GM20431 (cell line): Measurements from ENCODE around the gene MAFB.

ENCODE experiments used
- in situ Hi-C: fragments of 300-500 bp; cut with MseI, MboI; formaldehyde crosslinking; loops from one replicate; pipeline ENCODE4 v1.15.0; 2020; ENCODE audit warnings: low sequenced_read_pairs; ENCODE audit not compliant: unreplicated experiment

Gene MAFB

GRCh38 chr20:40683894-40684268 is 5.2 kb downstream of the MAFB start:
- in situ Hi-C loops, result loop anchor here (25.0 kb wide), 1 partner anchor 522 kb away; no protein-coding TSS in a partner anchor

GRCh38 chr20:40683221-40683893 is 5.7 kb downstream of the MAFB start:
- in situ Hi-C loops, result loop anchor here (25.0 kb wide), 1 partner anchor 521 kb away; no protein-coding TSS in a partner anchor

- in situ Hi-C loops, result loop anchor here (25.0 kb wide), 1 partner anchor 520 kb away; no protein-coding TSS in a partner anchor
Observed at GRCh38 chr20:40682104-40682981, 6.7 kb downstream of the MAFB start.

- in situ Hi-C loops, result loop anchor here (25.0 kb wide), 1 partner anchor 519 kb away; no protein-coding TSS in a partner anchor
Observed at GRCh38 chr20:40681684-40682083, 7.4 kb downstream of the MAFB start.

- in situ Hi-C loops, result loop anchor here (25.0 kb wide), 1 partner anchor 519 kb away; no protein-coding TSS in a partner anchor
Observed at GRCh38 chr20:40681165-40681564, 7.9 kb downstream of the MAFB start.

- in situ Hi-C loops, result loop anchor here (25.0 kb wide), 1 partner anchor 518 kb away; no protein-coding TSS in a partner anchor
Observed at GRCh38 chr20:40680161-40680959, 8.7 kb downstream of the MAFB start.

GRCh38 chr20:40679184-40679583 is 9.9 kb downstream of the MAFB start:
- in situ Hi-C loops, result loop anchor here (25.0 kb wide), 1 partner anchor 517 kb away; no protein-coding TSS in a partner anchor

- in situ Hi-C loops, result loop anchor here (25.0 kb wide), 1 partner anchor 516 kb away; no protein-coding TSS in a partner anchor
Observed at GRCh38 chr20:40678286-40678875, 10.7 kb downstream of the MAFB start.

GRCh38 chr20:40677343-40677924 is 11.6 kb downstream of the MAFB start:
- in situ Hi-C loops, result loop anchor here (25.0 kb wide), 1 partner anchor 515 kb away; no protein-coding TSS in a partner anchor

GRCh38 chr20:40676491-40677269 is 12.4 kb downstream of the MAFB start:
- in situ Hi-C loops, result loop anchor here (25.0 kb wide), 1 partner anchor 514 kb away; no protein-coding TSS in a partner anchor

- in situ Hi-C loops, result loop anchor here (25.0 kb wide), 1 partner anchor 513 kb away; no protein-coding TSS in a partner anchor
Observed at GRCh38 chr20:40675599-40676221, 13.3 kb downstream of the MAFB start.

GRCh38 chr20:40673442-40673841 is 15.6 kb downstream of the MAFB start:
- in situ Hi-C loops, result no loop called here

- in situ Hi-C loops, result no loop called here
Observed at GRCh38 chr20:40672095-40672494, 16.9 kb downstream of the MAFB start.

- in situ Hi-C loops, result no loop called here
Observed at GRCh38 chr20:40670253-40670652, 18.8 kb downstream of the MAFB start.

- in situ Hi-C loops, result no loop called here
Observed at GRCh38 chr20:40669692-40670091, 19.3 kb downstream of the MAFB start.

GRCh38 chr20:40668449-40669228 is 20.4 kb downstream of the MAFB start:
- in situ Hi-C loops, result no loop called here

GRCh38 chr20:40667503-40667902 is 21.5 kb downstream of the MAFB start:
- in situ Hi-C loops, result no loop called here
